Neural progenitor cell (in vitro differentiated cells): Measurements from ENCODE around the gene STK26. TPM values are rescaled to one million over a fixed set of nuclear protein-coding genes. Genes with fewer than 3 reads are reported as not detected.

Source experiments
- DNase-seq: peaks from one replicate; pipeline ENCODE4 v3.0.0-alpha.2; 2016; ENCODE audit warnings: low spot score
- H2AFZ ChIP-seq: fragments of 200-600 bp; sonication (generic); replicated peaks from 2 replicates; pipeline ENCODE4 v1.6.1; 2016; ENCODE audit warnings: antibody characterized with exemption
- H3F3A ChIP-seq: fragments of 200-600 bp; sonication (generic); 2 replicates; pipeline ENCODE4 v1.6.1; 2016; ENCODE audit warnings: antibody characterized with exemption, low read depth
- H3K27ac ChIP-seq: fragments of 200-600 bp; sonication (generic); 2 replicates; pipeline ENCODE4 v1.5.1; 2016; ENCODE audit warnings: mild to moderate bottlenecking
- H3K27me3 ChIP-seq: fragments of 200-600 bp; sonication (generic); 2 replicates; pipeline ENCODE4 v1.6.1; 2016; ENCODE audit warnings: mild to moderate bottlenecking, moderate library complexity
- H3K36me3 ChIP-seq: fragments of 200-600 bp; sonication (generic); 2 replicates; pipeline ENCODE4 v1.5.1; 2016
- H3K4me1 ChIP-seq: fragments of 200-600 bp; sonication (generic); 2 replicates; pipeline ENCODE4 v1.6.1; 2016; ENCODE audit warnings: mixed run types
- H3K4me2 ChIP-seq: fragments of 200-600 bp; sonication (generic); 2 replicates; pipeline ENCODE4 v1.6.1; 2016
- H3K4me3 ChIP-seq: fragments of 200-600 bp; sonication (generic); 2 replicates; pipeline ENCODE4 v1.5.1; 2016
- H3K79me2 ChIP-seq: fragments of 200-600 bp; sonication (generic); 2 replicates; pipeline ENCODE4 v1.6.1; 2016; ENCODE audit warnings: low read depth
- H3K9ac ChIP-seq: fragments of 200-600 bp; sonication (generic); 2 replicates; pipeline ENCODE4 v1.6.1; 2016
- H3K9me3 ChIP-seq: fragments of 200-600 bp; sonication (generic); 2 replicates; pipeline ENCODE4 v1.5.1; 2016; ENCODE audit warnings: low read depth
- H4K20me1 ChIP-seq: fragments of 200-600 bp; sonication (generic); 2 replicates; pipeline ENCODE4 v1.6.1; 2016; ENCODE audit warnings: low read depth
- H3K27ac Mint-ChIP-seq: 3 replicates; pipeline ENCODE4 v1.8.0; 2021; ENCODE audit warnings: mixed read lengths
- H3K27me3 Mint-ChIP-seq: 2 replicates; pipeline ENCODE4 v1.8.0; 2022; ENCODE audit warnings: low read depth, mild to moderate bottlenecking, inconsistent platforms, moderate library complexity, mixed read lengths; ENCODE audit not compliant: insufficient read depth
- H3K36me3 Mint-ChIP-seq: 3 replicates; pipeline ENCODE4 v1.8.0; 2021; ENCODE audit warnings: mixed read lengths
- H3K4me1 Mint-ChIP-seq: 3 replicates; pipeline ENCODE4 v1.8.0; 2021; ENCODE audit warnings: mixed read lengths
- H3K4me3 Mint-ChIP-seq: 3 replicates; pipeline ENCODE4 v1.8.0; 2021; ENCODE audit warnings: mild to moderate bottlenecking, moderate library complexity, mixed read lengths
- H3K9me3 Mint-ChIP-seq: 3 replicates; pipeline ENCODE4 v1.8.0; 2020; ENCODE audit warnings: mixed read lengths
- CTCF ChIP-seq: fragments of 200-600 bp; sonication (generic); IDR thresholded peaks from 2 replicates; pipeline ENCODE4 v1.5.1; 2017; ENCODE audit warnings: antibody characterized with exemption, mild to moderate bottlenecking
- EZH2 ChIP-seq: fragments of 200-600 bp; sonication (generic); IDR thresholded peaks from 2 replicates; pipeline ENCODE4 v1.6.1; 2017; ENCODE audit warnings: antibody characterized with exemption, mild to moderate bottlenecking, moderate library complexity
- EZH2phosphoT487 ChIP-seq: fragments of 200-600 bp; sonication (generic); IDR thresholded peaks from 2 replicates; pipeline ENCODE4 v1.6.1; 2017; ENCODE audit warnings: antibody characterized with exemption
- total RNA-seq: library from RNA; depleted of rRNA; stranded (reverse); fragments of >200 nt; gene quantifications from 2 replicates; pipeline ENCODE4 v1.2.3, GENCODE V29; 2015; ENCODE audit warnings: low replicate concordance

The STK26 gene
- total RNA-seq, 1 donor from 2014 or later = 182 TPM

- Histone ChIP-seq H3K4me1 (no peaks in the 10 kb centered on the region), H3K36me3 (no peaks in the 10 kb centered on the region), H3K4me3 (no peak overlapping the region), H3K27ac (no peak overlapping the region), H3K79me2 (no peaks in the 10 kb centered on the region), H3K9ac (no peak overlapping the region), H3K4me2 (no peak overlapping the region), H2AFZ (no peak overlapping the region), H4K20me1 (no peaks in the 10 kb centered on the region), H3K27me3 (no peaks in the 10 kb centered on the region), H3F3A (no peaks in the 10 kb centered on the region), H3K9me3 (peaks cover 6% of the 10 kb centered on the region)
- Mint-ChIP-seq H3K27ac (no peak overlapping the region), H3K36me3 (peaks cover 15% of the 10 kb centered on the region), H3K4me1 (no peaks in the 10 kb centered on the region), H3K4me3 (no peak overlapping the region), H3K9me3 (no peaks in the 10 kb centered on the region), H3K27me3 (no peaks in the 10 kb centered on the region)
- no peak for DNase-seq
- TF ChIP-seq EZH2phosphoT487 = no peak
- TF ChIP-seq EZH2 = no peak
These were observed 37.0 kb downstream of the STK26 start for GRCh38 chrX:132059973-132060540.

GRCh38 chrX:132063334-132063733 lies 40.2 kb downstream of the STK26 start:
- Histone ChIP-seq H3K27me3 (no peaks in the 10 kb centered on the region), H4K20me1 (no peaks in the 10 kb centered on the region), H3K27ac (no peak overlapping the region), H3F3A (no peaks in the 10 kb centered on the region), H3K4me2 (no peak overlapping the region), H3K9me3 (peaks cover 5% of the 10 kb centered on the region), H2AFZ (no peak overlapping the region), H3K36me3 (no peaks in the 10 kb centered on the region), H3K79me2 (no peaks in the 10 kb centered on the region), H3K4me3 (no peak overlapping the region), H3K9ac (no peak overlapping the region), H3K4me1 (no peaks in the 10 kb centered on the region)
- Mint-ChIP-seq H3K36me3 (peaks cover 9% of the 10 kb centered on the region), H3K27me3 (no peaks in the 10 kb centered on the region), H3K4me3 (no peak overlapping the region), H3K27ac (no peak overlapping the region), H3K4me1 (no peaks in the 10 kb centered on the region), H3K9me3 (no peaks in the 10 kb centered on the region)
- no peak for DNase-seq
- TF ChIP-seq CTCF = no peak
- TF ChIP-seq EZH2 = no peak
- no peak for TF ChIP-seq EZH2phosphoT487

- H3K4me1 ChIP-seq = no peaks in the 10 kb centered on the region
- H3K36me3 ChIP-seq = no peaks in the 10 kb centered on the region
- H3K4me3 ChIP-seq = no peak overlapping the region
- H3K79me2 ChIP-seq = no peaks in the 10 kb centered on the region
- H2AFZ ChIP-seq = no peak overlapping the region
- H3F3A ChIP-seq = no peaks in the 10 kb centered on the region
- no peaks in the 10 kb centered on the region for H3K9me3 ChIP-seq
- Mint-ChIP-seq H3K27ac (no peak overlapping the region), H3K4me3 (no peak overlapping the region), H3K36me3 (peaks cover 11% of the 10 kb centered on the region), H3K9me3 (no peaks in the 10 kb centered on the region), H3K27me3 (no peaks in the 10 kb centered on the region), H3K4me1 (no peaks in the 10 kb centered on the region)
- H3K4me2 ChIP-seq = no peak overlapping the region
- H3K27ac ChIP-seq = no peak overlapping the region
- H3K27me3 ChIP-seq = no peaks in the 10 kb centered on the region
- H3K9ac ChIP-seq = no peak overlapping the region
- H4K20me1 ChIP-seq = no peaks in the 10 kb centered on the region
- TF ChIP-seq EZH2 (no peak), CTCF (no peak), EZH2phosphoT487 (no peak)
- DNase-seq = no peak
These were observed 40.8 kb downstream of the STK26 start for GRCh38 chrX:132063862-132064261.

- H3F3A ChIP-seq = no peaks in the 10 kb centered on the region
- no peaks in the 10 kb centered on the region for H3K36me3 ChIP-seq
- no peak overlapping the region for H2AFZ ChIP-seq
- H3K4me2 ChIP-seq = no peak overlapping the region
- Mint-ChIP-seq H3K27ac (no peak overlapping the region), H3K4me1 (no peaks in the 10 kb centered on the region), H3K9me3 (no peaks in the 10 kb centered on the region), H3K27me3 (no peaks in the 10 kb centered on the region), H3K36me3 (peaks cover 12% of the 10 kb centered on the region), H3K4me3 (no peak overlapping the region)
- no peak for TF ChIP-seq EZH2
- no peak for TF ChIP-seq EZH2phosphoT487
- TF ChIP-seq CTCF = no peak
- no peaks in the 10 kb centered on the region for H3K79me2 ChIP-seq
- H3K27ac ChIP-seq = no peak overlapping the region
- no peak overlapping the region for H3K4me3 ChIP-seq
- no peaks in the 10 kb centered on the region for H3K9me3 ChIP-seq
- H4K20me1 ChIP-seq = no peaks in the 10 kb centered on the region
- no peak for DNase-seq
- no peaks in the 10 kb centered on the region for H3K4me1 ChIP-seq
- no peak overlapping the region for H3K9ac ChIP-seq
- no peaks in the 10 kb centered on the region for H3K27me3 ChIP-seq
These were observed 45.3 kb downstream of the STK26 start for GRCh38 chrX:132068405-132068804.
